ENCODE results near the gene RBM33. TPM values are rescaled to one million over a fixed set of nuclear protein-coding genes. Genes with fewer than 3 reads are reported as not detected.

Gene RBM33
- total RNA-seq, 1 donor from 2014 or later: 79.4 TPM

DNA sequence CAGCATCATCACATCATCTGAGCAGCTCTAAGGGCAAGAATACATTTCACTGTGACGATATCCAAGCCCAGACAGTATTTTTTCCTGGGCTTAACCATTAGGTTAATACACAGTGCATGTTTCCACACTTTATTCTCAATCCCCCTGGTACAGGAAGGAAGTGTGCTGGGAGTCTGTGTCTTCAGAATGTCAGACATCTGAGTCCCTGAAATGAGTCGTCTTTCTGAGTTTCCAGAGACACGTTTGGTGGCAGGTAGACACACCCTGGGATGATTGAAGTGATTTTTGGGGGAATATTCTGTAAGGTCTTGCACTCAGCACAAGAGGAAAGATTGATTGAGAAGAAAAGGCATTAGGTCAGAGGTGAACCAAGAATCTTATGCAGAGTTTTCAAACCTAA is 180.9 kb downstream of the RBM33 start:
- Mint-ChIP-seq H3K4me3 (ENCODE audit: low read depth) (no peak overlapping the region), H3K4me1 (ENCODE audit: low read depth) (no peaks in the 10 kb centered on the region), H3K27me3 (peaks cover 60% of the 10 kb centered on the region), H3K36me3 (ENCODE audit: insufficient read depth) (no peaks in the 10 kb centered on the region), H3K9me3 (ENCODE audit: low read depth) (peaks cover 5% of the 10 kb centered on the region), H3K27ac (no peak overlapping the region)
- no peak for DNase-seq (ENCODE audit: low spot score, unreplicated experiment)
- TF ChIP-seq, protein P1, sequence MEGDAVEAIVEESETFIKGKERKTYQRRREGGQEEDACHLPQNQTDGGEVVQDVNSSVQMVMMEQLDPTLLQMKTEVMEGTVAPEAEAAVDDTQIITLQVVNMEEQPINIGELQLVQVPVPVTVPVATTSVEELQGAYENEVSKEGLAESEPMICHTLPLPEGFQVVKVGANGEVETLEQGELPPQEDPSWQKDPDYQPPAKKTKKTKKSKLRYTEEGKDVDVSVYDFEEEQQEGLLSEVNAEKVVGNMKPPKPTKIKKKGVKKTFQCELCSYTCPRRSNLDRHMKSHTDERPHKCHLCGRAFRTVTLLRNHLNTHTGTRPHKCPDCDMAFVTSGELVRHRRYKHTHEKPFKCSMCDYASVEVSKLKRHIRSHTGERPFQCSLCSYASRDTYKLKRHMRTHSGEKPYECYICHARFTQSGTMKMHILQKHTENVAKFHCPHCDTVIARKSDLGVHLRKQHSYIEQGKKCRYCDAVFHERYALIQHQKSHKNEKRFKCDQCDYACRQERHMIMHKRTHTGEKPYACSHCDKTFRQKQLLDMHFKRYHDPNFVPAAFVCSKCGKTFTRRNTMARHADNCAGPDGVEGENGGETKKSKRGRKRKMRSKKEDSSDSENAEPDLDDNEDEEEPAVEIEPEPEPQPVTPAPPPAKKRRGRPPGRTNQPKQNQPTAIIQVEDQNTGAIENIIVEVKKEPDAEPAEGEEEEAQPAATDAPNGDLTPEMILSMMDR (IDR thresholded peaks at IDR 0.05; ENCODE audit: unreplicated experiment): no peak

DNA sequence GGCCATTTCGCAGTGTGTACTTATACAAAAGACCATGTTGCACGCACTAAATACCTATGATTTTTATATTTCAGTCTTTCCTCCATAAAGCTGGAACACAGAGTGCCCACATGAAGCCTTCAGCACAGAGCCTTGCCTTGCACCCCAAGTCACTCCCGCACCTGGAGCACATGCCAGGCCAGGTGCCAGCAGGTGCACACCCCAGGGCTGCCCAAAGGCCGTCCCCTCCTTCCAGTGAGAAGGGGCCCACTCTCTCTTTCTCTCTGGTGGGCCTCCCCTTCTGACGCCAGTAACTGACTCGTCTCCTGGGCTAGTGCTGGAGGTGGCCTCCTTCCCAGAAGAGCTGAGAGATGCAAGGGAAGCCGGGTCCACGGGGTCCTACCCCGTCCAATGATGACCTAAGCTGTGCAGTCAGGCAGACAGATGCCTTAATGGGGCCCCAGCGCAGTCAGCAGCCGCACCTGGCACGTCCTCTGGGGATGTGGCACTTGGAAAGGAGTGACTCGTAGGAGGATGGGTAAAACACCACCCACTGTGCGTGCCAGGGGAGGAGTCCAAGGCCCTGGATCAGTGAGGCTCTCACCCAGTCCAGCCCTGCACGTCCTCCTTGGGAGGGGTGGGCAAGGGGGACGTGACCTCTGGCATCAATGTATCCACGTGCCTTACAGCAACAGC is 185.5 kb downstream of the RBM33 start:
- no peaks in the 10 kb centered on the region for H3K36me3 Mint-ChIP-seq (ENCODE audit: insufficient read depth)
- TF ChIP-seq, protein P1 (IDR thresholded peaks at IDR 0.05; ENCODE audit: unreplicated experiment): no peak
- H3K4me3 Mint-ChIP-seq (ENCODE audit: low read depth): no peak overlapping the region
- peaks cover 13% of the 10 kb centered on the region for H3K4me1 Mint-ChIP-seq (ENCODE audit: low read depth)
- no peak for DNase-seq (ENCODE audit: low spot score, unreplicated experiment)
- H3K9me3 Mint-ChIP-seq (ENCODE audit: low read depth): peaks cover 5% of the 10 kb centered on the region
- H3K27ac Mint-ChIP-seq: no peak overlapping the region
- H3K27me3 Mint-ChIP-seq: peaks cover 37% of the 10 kb centered on the region

Other genes with a start within 250 kb of the RBM33 start
- not detected in 2 replicates for gene EN2, start 186.5 kb upstream of the RBM33 start, total RNA-seq
- not detected in 2 replicates for gene CNPY1, start 98.1 kb upstream of the RBM33 start, total RNA-seq
- gene SHH, start 167.8 kb downstream of the RBM33 start, total RNA-seq: 35.8 and 47.1 TPM in 2 replicates